Astrocyte (in vitro differentiated cells and primary cell): Measurements from ENCODE around the gene NRSN2. TPM values are rescaled to one million over a fixed set of nuclear protein-coding genes. Genes with fewer than 3 reads are reported as not detected.
"Not testable (repeated sequence)": the region's sequence is repeated elsewhere in the genome, so short reads cannot be mapped to it uniquely, and the experiment has no call there.

Experiments
- DNase-seq: peaks from one replicate; pipeline ENCODE4 v3.0.0-alpha.2; 2010; ENCODE audit warnings: low read depth
- FAIRE-seq: peaks from 2 replicates; lab custom pipeline; 2011; peaks lifted over from hg19 to GRCh38; lab: Jason Lieb, UNC
- H2AFZ ChIP-seq: 2 replicates; pipeline ENCODE4 v1.6.0; 2012; ENCODE audit warnings: low read depth, low read length, inconsistent platforms
- H3K27ac ChIP-seq: 2 replicates; pipeline ENCODE4 v1.5.1; 2011; ENCODE audit warnings: low read depth, low read length, inconsistent platforms
- H3K27me3 ChIP-seq: 2 replicates; pipeline ENCODE4 v1.6.0; 2011; ENCODE audit warnings: low read length, inconsistent platforms; ENCODE audit not compliant: insufficient read depth
- H3K36me3 ChIP-seq: 2 replicates; pipeline ENCODE4 v1.5.1; 2011; ENCODE audit warnings: low read length, inconsistent platforms; ENCODE audit not compliant: insufficient read depth
- H3K4me1 ChIP-seq: 2 replicates; pipeline ENCODE4 v1.5.1; 2011; ENCODE audit warnings: low read length, inconsistent platforms; ENCODE audit not compliant: insufficient read depth
- H3K4me2 ChIP-seq: 2 replicates; pipeline ENCODE4 v1.6.0; 2012; ENCODE audit warnings: low read length, inconsistent platforms
- H3K4me3 ChIP-seq: 2 replicates; pipeline ENCODE4 v1.5.1; 2011; ENCODE audit warnings: low read depth, mild to moderate bottlenecking, low read length, inconsistent platforms; ENCODE audit not compliant: insufficient read depth
- H3K79me2 ChIP-seq: 2 replicates; pipeline ENCODE4 v1.6.0; 2012; ENCODE audit warnings: mild to moderate bottlenecking, low read length, inconsistent platforms; ENCODE audit not compliant: insufficient read depth
- H3K9ac ChIP-seq: 2 replicates; pipeline ENCODE4 v1.6.0; 2012; ENCODE audit warnings: mild to moderate bottlenecking, low read length, inconsistent platforms
- H3K9me3 ChIP-seq: 2 replicates; pipeline ENCODE4 v1.5.1; 2012; ENCODE audit warnings: low read depth, mild to moderate bottlenecking, low read length, inconsistent platforms; ENCODE audit not compliant: insufficient read depth
- H4K20me1 ChIP-seq: 2 replicates; pipeline ENCODE4 v1.6.0; 2012; ENCODE audit warnings: low read length, inconsistent platforms; ENCODE audit not compliant: insufficient read depth
- H3K27ac Mint-ChIP-seq: one replicate; pipeline ENCODE4 v1.8.0; 2021; ENCODE audit warnings: mild to moderate bottlenecking, mixed read lengths; ENCODE audit not compliant: unreplicated experiment
- H3K27me3 Mint-ChIP-seq: one replicate; pipeline ENCODE4 v1.8.0; 2021; ENCODE audit warnings: low read depth, mixed read lengths; ENCODE audit not compliant: unreplicated experiment
- H3K36me3 Mint-ChIP-seq: one replicate; pipeline ENCODE4 v1.8.0; 2021; ENCODE audit warnings: low read depth, mixed read lengths; ENCODE audit not compliant: unreplicated experiment
- H3K4me1 Mint-ChIP-seq: one replicate; pipeline ENCODE4 v1.8.0; 2021; ENCODE audit warnings: low read depth, mixed read lengths; ENCODE audit not compliant: unreplicated experiment
- H3K4me3 Mint-ChIP-seq: one replicate; pipeline ENCODE4 v1.8.0; 2021; ENCODE audit warnings: mild to moderate bottlenecking, moderate library complexity, mixed read lengths; ENCODE audit not compliant: unreplicated experiment
- H3K9me3 Mint-ChIP-seq: one replicate; pipeline ENCODE4 v1.8.0; 2021; ENCODE audit warnings: mild to moderate bottlenecking, mixed read lengths; ENCODE audit not compliant: unreplicated experiment
- CTCF ChIP-seq: IDR thresholded peaks from 2 replicates; pipeline ENCODE4 v1.5.1; 2011; ENCODE audit warnings: low read depth, mild to moderate bottlenecking, inconsistent platforms, low read length, moderate library complexity; ENCODE audit not compliant: insufficient read depth
- EZH2 ChIP-seq: IDR thresholded peaks from 2 replicates; pipeline ENCODE4 v1.6.1; 2012; ENCODE audit warnings: mild to moderate bottlenecking, low read length, inconsistent platforms; ENCODE audit not compliant: insufficient read depth
- total RNA-seq: library from RNA; stranded (reverse); gene quantifications from 2 replicates; pipeline ENCODE4 v1.2.1, GENCODE V29; 2021

The NRSN2 gene
- total RNA-seq, 1 donor from 2014 or later = 57.8 TPM

- no peaks in the 10 kb centered on the region for H3K9me3 ChIP-seq
- H3K27me3 Mint-ChIP-seq = no peaks in the 10 kb centered on the region
- H3K27ac Mint-ChIP-seq = no peak overlapping the region
- no peaks in the 10 kb centered on the region for H4K20me1 ChIP-seq
- peaks cover 3% of the 10 kb centered on the region for H3K9me3 Mint-ChIP-seq
- no peak overlapping the region for H2AFZ ChIP-seq
- H3K36me3 Mint-ChIP-seq = peaks cover 29% of the 10 kb centered on the region
- TF ChIP-seq EZH2 = no peak
- no peak for TF ChIP-seq CTCF
- no peak overlapping the region for H3K9ac ChIP-seq
- no peaks in the 10 kb centered on the region for H3K4me1 ChIP-seq
- H3K4me3 ChIP-seq = no peak overlapping the region
- H3K79me2 ChIP-seq = no peaks in the 10 kb centered on the region
- FAIRE-seq = no peak
- H3K27me3 ChIP-seq = no peaks in the 10 kb centered on the region
- H3K4me1 Mint-ChIP-seq = no peaks in the 10 kb centered on the region
- no peak overlapping the region for H3K4me3 Mint-ChIP-seq
- no peak overlapping the region for H3K4me2 ChIP-seq
- H3K27ac ChIP-seq = no peak overlapping the region
- H3K36me3 ChIP-seq = no peaks in the 10 kb centered on the region
- DNase-seq = no peak
These were observed 44.3 kb downstream of the NRSN2 start for GRCh38 chr20:391041-391711.

GRCh38 chr20:393296-393695, 46.4 kb downstream of the NRSN2 start:
- FAIRE-seq, H3K4me2 ChIP-seq, H3K27ac ChIP-seq, H4K20me1 ChIP-seq, H3K9me3 Mint-ChIP-seq, H3K4me3 Mint-ChIP-seq, H3K79me2 ChIP-seq, H3K9me3 ChIP-seq, H3K9ac ChIP-seq, H3K4me1 ChIP-seq, H3K27me3 ChIP-seq, H3K27ac Mint-ChIP-seq, H3K36me3 ChIP-seq, H2AFZ ChIP-seq, H3K27me3 Mint-ChIP-seq, H3K4me1 Mint-ChIP-seq, DNase-seq, H3K4me3 ChIP-seq: not testable (repeated sequence)
- H3K36me3 Mint-ChIP-seq = peaks cover 33% of the 10 kb centered on the region

GRCh38 chr20:396252-396618, 49.3 kb downstream of the NRSN2 start:
- no peak overlapping the region for H3K27ac ChIP-seq
- no peaks in the 10 kb centered on the region for H4K20me1 ChIP-seq
- H3K79me2 ChIP-seq = no peaks in the 10 kb centered on the region
- Mint-ChIP-seq H3K4me1 (peaks cover 9% of the 10 kb centered on the region), H3K36me3 (peaks cover 28% of the 10 kb centered on the region), H3K27ac (no peak overlapping the region), H3K4me3 (no peak overlapping the region), H3K27me3 (no peaks in the 10 kb centered on the region), H3K9me3 (no peaks in the 10 kb centered on the region)
- H3K4me3 ChIP-seq = no peak overlapping the region
- no peaks in the 10 kb centered on the region for H3K9me3 ChIP-seq
- H2AFZ ChIP-seq = no peak overlapping the region
- H3K27me3 ChIP-seq = no peaks in the 10 kb centered on the region
- H3K9ac ChIP-seq = no peak overlapping the region
- no peak for DNase-seq
- peaks cover 3% of the 10 kb centered on the region for H3K36me3 ChIP-seq
- no peaks in the 10 kb centered on the region for H3K4me1 ChIP-seq
- no peak overlapping the region for H3K4me2 ChIP-seq
- FAIRE-seq = no peak
- TF ChIP-seq EZH2 (no peak), CTCF (no peak)
